HCT116 (cell line): ENCODE measurements around the gene PIEZO2. TPM values are rescaled to one million over a fixed set of nuclear protein-coding genes. Genes with fewer than 3 reads are reported as not detected.

Experiments used
- ATAC-seq: fragments of 200-7000 bp; cut with Tn5 transposase; 2 replicates; pipeline ENCODE4 v1.9.1; 2020; ENCODE audit warnings: mild to moderate bottlenecking, moderate library complexity
- BruUV-seq: library from RNA; stranded (reverse); fragments of 400-500 nt; replicated peaks from 2 replicates; lab custom pipeline; 2021; lab: Mats Ljungman, UMichigan
- CTCF ChIA-PET: fragments of 300-600 bp; sonication (Branson Sonifier 250); formaldehyde crosslinking; loops from one replicate; lab custom pipeline; 2021; ENCODE audit warnings: antibody characterized with exemption; lab: Charles Lee
- POLR2A ChIA-PET: fragments of 300-600, 350-600 bp; sonication (Branson Sonifier 250); formaldehyde crosslinking; loops from one replicate; lab custom pipeline; 2021; ENCODE audit warnings: antibody characterized with exemption; lab: Charles Lee
- RAD21 ChIA-PET, 2 experiments: fragments of 300-600 bp; sonication (Branson Sonifier 250); formaldehyde crosslinking; loops; one replicate each; lab custom pipeline; 2023; ENCODE audit warnings: low total read pairs in 2 of 2; ENCODE audit not compliant: uncharacterized antibody in 2 of 2, unreplicated experiment in 2 of 2, low non-redundant PET in 1 of 2; lab: Charles Lee
- DNase-seq: peaks from one replicate; pipeline ENCODE4 v3.0.0-alpha.2; 2010; ENCODE audit warnings: low read depth, low spot score
- H2AFZ ChIP-seq: fragments of 200-600 bp; shearing (Covaris generic), sonication (generic); 2 replicates; pipeline ENCODE4 v1.6.1; 2017; ENCODE audit warnings: low read depth, mixed run types, mixed read lengths, antibody characterized with exemption, low read length; ENCODE audit not compliant: poor library complexity, severe bottlenecking
- H3K27ac ChIP-seq: 2 replicates; pipeline ENCODE4 v1.5.1; 2012; ENCODE audit warnings: low read depth, low read length
- H3K27me3 ChIP-seq: fragments of 200-600 bp; sonication (generic); 2 replicates; pipeline ENCODE4 v1.6.1; 2016; ENCODE audit warnings: mixed run types, low read length, mixed read lengths; ENCODE audit not compliant: insufficient read depth
- H3K36me3 ChIP-seq, 2 experiments: fragments of 200-500 bp in 1 of 2; fragments of 200-600 bp in 1 of 2; sonication (Bioruptor generic) in 1 of 2; sonication (generic) in 1 of 2; 2 replicates each; pipeline versions ENCODE4 v1.5.1 to v1.6.1; 2014 to 2016; ENCODE audit warnings: low read length in 2 of 2, inconsistent platforms in 1 of 2, mixed read lengths in 1 of 2, mixed run types in 1 of 2; ENCODE audit not compliant: insufficient read depth in 2 of 2, control insufficient read depth in 1 of 2
- H3K4me1 ChIP-seq, 2 experiments: fragments of 200-600 bp in 1 of 2; sonication (generic) in 1 of 2; 2 replicates each; pipeline versions ENCODE4 v1.5.1 to v1.6.1; 2012 to 2017; ENCODE audit warnings: low read length in 2 of 2, inconsistent platforms in 1 of 2, mild to moderate bottlenecking in 1 of 2, mixed read lengths in 1 of 2, mixed run types in 1 of 2, moderate library complexity in 1 of 2; ENCODE audit not compliant: insufficient read depth in 2 of 2, control insufficient read depth in 1 of 2
- H3K4me2 ChIP-seq: fragments of 200-600 bp; sonication (generic); 2 replicates; pipeline ENCODE4 v1.6.1; 2017; ENCODE audit warnings: mixed run types, low read length, mixed read lengths
- H3K4me3 ChIP-seq, 2 experiments: fragments of 200-600 bp in 1 of 2; sonication (generic) in 1 of 2; replicated peaks in 1 of 2; 2 replicates each; pipeline ENCODE4 v1.5.1; 2011 to 2016; ENCODE audit warnings: low read length in 2 of 2, control low read depth in 1 of 2, low read depth in 1 of 2, mild to moderate bottlenecking in 1 of 2, mixed read lengths in 1 of 2, mixed run types in 1 of 2
- H3K79me2 ChIP-seq: fragments of 200-600 bp; sonication (generic); 2 replicates; pipeline ENCODE4 v1.6.1; 2017; ENCODE audit warnings: mild to moderate bottlenecking, mixed run types, low read length, moderate library complexity, mixed read lengths; ENCODE audit not compliant: insufficient read depth
- H3K9ac ChIP-seq: fragments of 200-600 bp; sonication (generic); 2 replicates; pipeline ENCODE4 v1.6.1; 2016; ENCODE audit warnings: low read length, mixed read lengths
- H3K9me2 ChIP-seq: fragments of 200-600 bp; sonication (generic), shearing (Covaris generic); 2 replicates; pipeline ENCODE4 v1.6.1; 2017; ENCODE audit warnings: mixed run types, mild to moderate bottlenecking, moderate library complexity; ENCODE audit not compliant: insufficient read depth
- H3K9me3 ChIP-seq, 2 experiments: fragments of 200-500 bp in 1 of 2; fragments of 200-600 bp in 1 of 2; sonication (Bioruptor generic) in 1 of 2; sonication (generic) in 1 of 2; 2 replicates each; pipeline ENCODE4 v1.6.1; 2014 to 2017; ENCODE audit warnings: low read length in 2 of 2, mixed read lengths in 2 of 2, inconsistent platforms in 1 of 2, low read depth in 1 of 2, mild to moderate bottlenecking in 1 of 2, mixed run types in 1 of 2, moderate library complexity in 1 of 2; ENCODE audit not compliant: control insufficient read depth in 1 of 2, insufficient read depth in 1 of 2
- H4K20me1 ChIP-seq: fragments of 200-600 bp; sonication (generic), shearing (Covaris generic); 2 replicates; pipeline ENCODE4 v1.6.1; 2017; ENCODE audit warnings: mixed run types, mild to moderate bottlenecking, moderate library complexity; ENCODE audit not compliant: insufficient read depth
- CEBPB ChIP-seq: IDR thresholded peaks from 2 replicates; pipeline ENCODE4 v1.6.1; 2012; ENCODE audit warnings: low read depth
- CTCF ChIP-seq, 3 experiments: fragments of 200-600 bp in 1 of 3; sonication (generic) in 1 of 3; IDR thresholded peaks in 2 of 3; conservative IDR thresholded peaks in 1 of 3; 2 replicates each; pipeline ENCODE4 v1.5.1; 2012 to 2017; ENCODE audit warnings: low read depth in 2 of 3, low read length in 2 of 3, antibody characterized with exemption in 1 of 3, borderline replicate concordance in 1 of 3, control low read depth in 1 of 3, mild to moderate bottlenecking in 1 of 3, mixed read lengths in 1 of 3, mixed run types in 1 of 3, moderate library complexity in 1 of 3; ENCODE audit not compliant: insufficient read depth in 1 of 3
- ELF1 ChIP-seq: IDR thresholded peaks from 2 replicates; pipeline ENCODE4 v1.6.1; 2012; ENCODE audit warnings: low read depth, borderline replicate concordance
- FOSL1 ChIP-seq: IDR thresholded peaks from 2 replicates; pipeline ENCODE4 v1.6.1; 2012; ENCODE audit warnings: low read depth
- POLR2AphosphoS5 ChIP-seq: IDR thresholded peaks from 2 replicates; pipeline ENCODE4 v1.6.1; 2011; ENCODE audit warnings: mild to moderate bottlenecking, low read depth, low read length, moderate library complexity
- RAD21 ChIP-seq: IDR thresholded peaks from 2 replicates; pipeline ENCODE4 v1.6.1; 2012; ENCODE audit warnings: low read depth, mild to moderate bottlenecking
- SIN3A ChIP-seq: IDR thresholded peaks from 2 replicates; pipeline ENCODE4 v1.6.1; 2012; ENCODE audit warnings: low read depth
- SP1 ChIP-seq: IDR thresholded peaks from 2 replicates; pipeline ENCODE4 v1.6.1; 2012; ENCODE audit warnings: low read depth
- SRF ChIP-seq: IDR thresholded peaks from 2 replicates; pipeline ENCODE4 v1.6.1; 2012; ENCODE audit warnings: low read depth
- TCF7L2 ChIP-seq: IDR thresholded peaks from 2 replicates; pipeline ENCODE4 v1.7.0; 2011; ENCODE audit warnings: borderline replicate concordance, inconsistent platforms; ENCODE audit not compliant: insufficient read depth, insufficient read length; ENCODE audit errors: extremely low read depth
- YY1 ChIP-seq: IDR thresholded peaks from 2 replicates; pipeline ENCODE4 v1.6.1; 2011; ENCODE audit warnings: low read length, low read depth, moderate library complexity, mild to moderate bottlenecking; ENCODE audit not compliant: insufficient replicate concordance; ENCODE audit errors: extremely low read depth
- ZFX ChIP-seq: fragments of 450-650 bp; IDR thresholded peaks from 2 replicates; pipeline ENCODE4 v1.6.1; 2017
- intact Hi-C: fragments of 100-400 bp; cut with micrococcal nuclease; formaldehyde crosslinking; loops from 2 replicates; pipeline ENCODE4 v1.10.0; 2022
- total RNA-seq: library from RNA; stranded (reverse); gene quantifications from one replicate; pipeline ENCODE4 v1.2.1, GENCODE V29; 2021; ENCODE audit not compliant: unreplicated experiment
- TF ChIP-seq, protein P1 (sequence below): IDR thresholded peaks from 2 replicates; pipeline ENCODE4 v1.6.1; 2012; ENCODE audit warnings: low read depth
- TF ChIP-seq, protein P2 (sequence below): IDR thresholded peaks from 2 replicates; pipeline ENCODE4 v1.6.1; 2011; ENCODE audit warnings: mild to moderate bottlenecking, low read length, moderate library complexity; ENCODE audit not compliant: insufficient replicate concordance; ENCODE audit errors: extremely low read depth
- TF ChIP-seq, protein P3 (sequence below): IDR thresholded peaks from 2 replicates; pipeline ENCODE4 v1.6.1; 2012

Gene PIEZO2
- total RNA-seq, 1 experiment from 2014 or later: 0.34 TPM

DNA sequence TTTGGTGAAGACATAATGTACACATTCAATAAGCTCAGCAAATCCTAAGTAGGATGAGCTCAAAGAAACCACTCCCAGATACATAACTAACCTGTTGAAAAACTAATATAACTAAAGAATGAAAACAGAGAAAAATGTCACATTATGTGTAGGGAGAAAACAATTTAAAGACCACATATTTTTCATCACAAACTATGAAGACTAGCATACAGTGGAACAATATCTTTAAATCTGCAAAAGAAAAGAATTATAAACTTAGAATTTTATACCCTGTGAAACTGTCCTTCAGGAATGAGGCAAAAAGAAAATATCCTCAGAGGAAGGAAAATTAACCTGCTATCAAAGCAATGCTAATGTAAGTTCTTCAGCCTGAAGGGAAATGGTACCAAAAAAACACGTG is 151.5 kb downstream of the PIEZO2 start:
- TF ChIP-seq ELF1 (no peak), SRF (no peak), POLR2AphosphoS5 (no peak), YY1 (no peak), CTCF (IDR thresholded peaks at IDR 0.05 in 2 of 3, conservative IDR thresholded peaks at IDR 0.05 in 1 of 3; ENCODE audit: borderline replicate concordance in 1 of 3, insufficient read depth in 1 of 3, low read depth in 2 of 3, low read length in 2 of 3) (no peak), SIN3A (no peak), SP1 (no peak), RAD21 (no peak), TCF7L2 (no peak), FOSL1 (no peak), CEBPB (no peak), ZFX (no peak)
- TF ChIP-seq, protein P1, sequence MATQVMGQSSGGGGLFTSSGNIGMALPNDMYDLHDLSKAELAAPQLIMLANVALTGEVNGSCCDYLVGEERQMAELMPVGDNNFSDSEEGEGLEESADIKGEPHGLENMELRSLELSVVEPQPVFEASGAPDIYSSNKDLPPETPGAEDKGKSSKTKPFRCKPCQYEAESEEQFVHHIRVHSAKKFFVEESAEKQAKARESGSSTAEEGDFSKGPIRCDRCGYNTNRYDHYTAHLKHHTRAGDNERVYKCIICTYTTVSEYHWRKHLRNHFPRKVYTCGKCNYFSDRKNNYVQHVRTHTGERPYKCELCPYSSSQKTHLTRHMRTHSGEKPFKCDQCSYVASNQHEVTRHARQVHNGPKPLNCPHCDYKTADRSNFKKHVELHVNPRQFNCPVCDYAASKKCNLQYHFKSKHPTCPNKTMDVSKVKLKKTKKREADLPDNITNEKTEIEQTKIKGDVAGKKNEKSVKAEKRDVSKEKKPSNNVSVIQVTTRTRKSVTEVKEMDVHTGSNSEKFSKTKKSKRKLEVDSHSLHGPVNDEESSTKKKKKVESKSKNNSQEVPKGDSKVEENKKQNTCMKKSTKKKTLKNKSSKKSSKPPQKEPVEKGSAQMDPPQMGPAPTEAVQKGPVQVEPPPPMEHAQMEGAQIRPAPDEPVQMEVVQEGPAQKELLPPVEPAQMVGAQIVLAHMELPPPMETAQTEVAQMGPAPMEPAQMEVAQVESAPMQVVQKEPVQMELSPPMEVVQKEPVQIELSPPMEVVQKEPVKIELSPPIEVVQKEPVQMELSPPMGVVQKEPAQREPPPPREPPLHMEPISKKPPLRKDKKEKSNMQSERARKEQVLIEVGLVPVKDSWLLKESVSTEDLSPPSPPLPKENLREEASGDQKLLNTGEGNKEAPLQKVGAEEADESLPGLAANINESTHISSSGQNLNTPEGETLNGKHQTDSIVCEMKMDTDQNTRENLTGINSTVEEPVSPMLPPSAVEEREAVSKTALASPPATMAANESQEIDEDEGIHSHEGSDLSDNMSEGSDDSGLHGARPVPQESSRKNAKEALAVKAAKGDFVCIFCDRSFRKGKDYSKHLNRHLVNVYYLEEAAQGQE: no peak
- TF ChIP-seq, protein P2, sequence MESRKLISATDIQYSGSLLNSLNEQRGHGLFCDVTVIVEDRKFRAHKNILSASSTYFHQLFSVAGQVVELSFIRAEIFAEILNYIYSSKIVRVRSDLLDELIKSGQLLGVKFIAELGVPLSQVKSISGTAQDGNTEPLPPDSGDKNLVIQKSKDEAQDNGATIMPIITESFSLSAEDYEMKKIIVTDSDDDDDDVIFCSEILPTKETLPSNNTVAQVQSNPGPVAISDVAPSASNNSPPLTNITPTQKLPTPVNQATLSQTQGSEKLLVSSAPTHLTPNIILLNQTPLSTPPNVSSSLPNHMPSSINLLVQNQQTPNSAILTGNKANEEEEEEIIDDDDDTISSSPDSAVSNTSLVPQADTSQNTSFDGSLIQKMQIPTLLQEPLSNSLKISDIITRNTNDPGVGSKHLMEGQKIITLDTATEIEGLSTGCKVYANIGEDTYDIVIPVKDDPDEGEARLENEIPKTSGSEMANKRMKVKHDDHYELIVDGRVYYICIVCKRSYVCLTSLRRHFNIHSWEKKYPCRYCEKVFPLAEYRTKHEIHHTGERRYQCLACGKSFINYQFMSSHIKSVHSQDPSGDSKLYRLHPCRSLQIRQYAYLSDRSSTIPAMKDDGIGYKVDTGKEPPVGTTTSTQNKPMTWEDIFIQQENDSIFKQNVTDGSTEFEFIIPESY: no peak
- TF ChIP-seq, protein P3, sequence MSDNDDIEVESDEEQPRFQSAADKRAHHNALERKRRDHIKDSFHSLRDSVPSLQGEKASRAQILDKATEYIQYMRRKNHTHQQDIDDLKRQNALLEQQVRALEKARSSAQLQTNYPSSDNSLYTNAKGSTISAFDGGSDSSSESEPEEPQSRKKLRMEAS: no peak
- no peak overlapping the region for H3K4me2 ChIP-seq
- CTCF ChIA-PET: no interaction called here

More for the DNA sequence above, 151.5 kb downstream of the PIEZO2 start:
- H3K4me3 ChIP-seq: no peak overlapping the region
- no peaks in the 10 kb centered on the region for H3K4me1 ChIP-seq
- peaks cover 0 to 4% of the 10 kb centered on the region in 2 experiments; a peak in 2 of 4 replicates for H3K9me3 ChIP-seq
- no peak overlapping the region for H3K9ac ChIP-seq
- H3K36me3 ChIP-seq: no peaks in the 10 kb centered on the region
- BruUV-seq: no TSS peak
- ChIA-PET POLR2A (no interaction called here), RAD21 (no interaction called here)
- no peaks in the 10 kb centered on the region for H3K9me2 ChIP-seq
- ATAC-seq: no peak
- H4K20me1 ChIP-seq: no peaks in the 10 kb centered on the region
- H3K79me2 ChIP-seq: no peaks in the 10 kb centered on the region
- peaks cover 5% of the 10 kb centered on the region; the same call in 1 of the 2 replicates for H3K27me3 ChIP-seq
- intact Hi-C loops: no loop called here
- no peak overlapping the region for H2AFZ ChIP-seq
- no peak for DNase-seq
- H3K27ac ChIP-seq: no peak overlapping the region
